ENCODE measurements around the gene RANBP3. TPM values are rescaled to one million over a fixed set of nuclear protein-coding genes. Genes with fewer than 3 reads are reported as not detected.

Gene RANBP3
- total RNA-seq, 2 experiments from 2014 or later, result 104 to 108 TPM

DNA sequence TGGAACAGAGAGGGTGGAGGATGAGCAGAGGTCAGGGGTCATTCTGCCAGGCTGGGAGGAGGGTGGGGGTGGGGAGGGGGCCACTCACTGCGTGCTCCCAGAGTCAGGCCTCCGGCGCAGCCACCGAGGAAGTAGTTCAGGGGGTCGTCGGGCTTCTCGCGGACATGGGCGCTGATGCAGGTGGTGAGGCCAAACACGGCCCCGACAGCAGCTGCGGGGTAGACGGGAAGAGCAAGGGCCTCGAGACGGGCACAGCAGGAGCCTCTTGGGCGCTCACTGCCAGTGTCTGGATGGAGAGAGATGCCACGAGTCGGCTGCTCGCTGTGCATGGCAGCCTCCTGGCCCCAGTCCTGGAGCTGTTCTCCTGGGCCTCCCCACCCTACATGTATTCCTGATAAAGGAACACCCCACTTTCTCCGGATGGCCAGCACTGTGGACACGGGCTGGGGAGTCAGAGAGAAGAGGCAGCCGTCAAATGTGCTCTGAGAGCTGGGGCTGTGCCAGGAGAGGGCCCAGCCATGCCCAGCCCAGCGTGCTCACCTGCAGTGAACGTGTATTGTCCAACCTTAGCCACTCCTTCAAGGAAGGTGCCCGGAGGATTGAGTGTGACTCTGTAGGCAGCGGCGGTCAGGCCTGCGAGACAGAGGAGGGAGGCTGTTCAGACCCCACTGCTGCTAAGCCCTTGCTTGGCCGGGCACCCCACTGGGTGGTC is 81.4 kb downstream of the RANBP3 start:
- H3K27ac Mint-ChIP-seq, result no peak overlapping the region
- POLR2A ChIA-PET, result no interaction called here
- no peak for DNase-seq

DNA sequence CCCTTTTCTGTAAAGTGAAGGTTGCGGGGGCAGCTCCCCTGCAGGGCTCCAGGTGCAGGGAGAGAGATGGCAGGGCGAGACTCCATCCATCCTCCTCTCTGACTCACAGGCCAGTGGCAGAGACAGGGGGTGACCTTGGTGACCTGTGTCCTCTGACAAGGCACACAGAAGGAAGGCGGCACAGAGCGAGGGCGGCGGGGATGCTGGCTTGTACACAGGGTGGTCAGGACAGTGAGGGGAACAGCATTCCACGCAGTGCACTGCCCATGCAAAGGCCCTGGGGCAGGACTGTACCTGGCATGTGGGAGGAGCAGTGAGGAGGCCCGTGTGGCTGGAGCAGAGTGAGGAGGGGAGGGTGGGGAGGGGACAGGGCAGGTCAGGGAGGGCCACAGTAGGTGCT is 82.0 kb downstream of the RANBP3 start:
- Mint-ChIP-seq H3K9me3 (no peaks in the 10 kb centered on the region), H3K4me1 (peaks cover under 1% of the 10 kb centered on the region), H3K36me3 (peaks cover under 1% of the 10 kb centered on the region), H3K27ac (peak overlapping the region; percentile 35), H3K27me3 (peaks cover 3% of the 10 kb centered on the region), H3K4me3 (no peak overlapping the region)
- DNase-seq, result no peak
- POLR2A ChIA-PET, result no interaction called here
- ATAC-seq (ENCODE audit: low read depth), result no peak

More for the DNA sequence above, 81.4 kb downstream of the RANBP3 start:
- ATAC-seq (ENCODE audit: low read depth), result no peak
- H3K4me3 Mint-ChIP-seq, result no peak overlapping the region
- H3K27me3 Mint-ChIP-seq, result peaks cover 2% of the 10 kb centered on the region
- H3K4me1 Mint-ChIP-seq, result peaks cover 6% of the 10 kb centered on the region
- H3K36me3 Mint-ChIP-seq, result peaks cover 2% of the 10 kb centered on the region
- H3K9me3 Mint-ChIP-seq, result no peaks in the 10 kb centered on the region

DNA sequence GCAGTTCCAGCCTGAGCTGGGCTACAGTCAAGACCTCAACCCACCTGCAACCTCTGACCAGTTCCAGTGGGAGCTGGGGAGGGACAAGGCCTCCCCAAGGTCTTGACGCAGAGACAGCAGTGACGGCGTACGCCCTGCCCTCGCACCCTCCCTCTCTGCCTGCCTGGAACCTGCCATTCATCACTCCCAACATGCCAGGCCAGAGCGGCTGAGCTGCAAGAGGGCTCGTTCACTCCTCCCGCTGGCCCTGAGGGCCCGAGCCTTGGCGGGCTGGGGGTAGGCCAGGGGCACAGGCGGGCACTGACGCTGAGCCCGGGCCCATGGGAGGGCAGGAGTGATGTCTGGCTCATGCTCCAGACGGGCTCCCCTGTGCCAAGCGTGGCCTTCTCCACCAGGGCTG is 82.5 kb downstream of the RANBP3 start:
- H3K4me3 Mint-ChIP-seq, result no peak overlapping the region
- H3K27me3 Mint-ChIP-seq, result peaks cover 4% of the 10 kb centered on the region
- ATAC-seq (ENCODE audit: low read depth), result no peak
- POLR2A ChIA-PET, result no interaction called here
- DNase-seq, result no peak
- H3K36me3 Mint-ChIP-seq, result no peaks in the 10 kb centered on the region
- no peaks in the 10 kb centered on the region for H3K9me3 Mint-ChIP-seq
- H3K27ac Mint-ChIP-seq, result no peak overlapping the region
- no peaks in the 10 kb centered on the region for H3K4me1 Mint-ChIP-seq

DNA sequence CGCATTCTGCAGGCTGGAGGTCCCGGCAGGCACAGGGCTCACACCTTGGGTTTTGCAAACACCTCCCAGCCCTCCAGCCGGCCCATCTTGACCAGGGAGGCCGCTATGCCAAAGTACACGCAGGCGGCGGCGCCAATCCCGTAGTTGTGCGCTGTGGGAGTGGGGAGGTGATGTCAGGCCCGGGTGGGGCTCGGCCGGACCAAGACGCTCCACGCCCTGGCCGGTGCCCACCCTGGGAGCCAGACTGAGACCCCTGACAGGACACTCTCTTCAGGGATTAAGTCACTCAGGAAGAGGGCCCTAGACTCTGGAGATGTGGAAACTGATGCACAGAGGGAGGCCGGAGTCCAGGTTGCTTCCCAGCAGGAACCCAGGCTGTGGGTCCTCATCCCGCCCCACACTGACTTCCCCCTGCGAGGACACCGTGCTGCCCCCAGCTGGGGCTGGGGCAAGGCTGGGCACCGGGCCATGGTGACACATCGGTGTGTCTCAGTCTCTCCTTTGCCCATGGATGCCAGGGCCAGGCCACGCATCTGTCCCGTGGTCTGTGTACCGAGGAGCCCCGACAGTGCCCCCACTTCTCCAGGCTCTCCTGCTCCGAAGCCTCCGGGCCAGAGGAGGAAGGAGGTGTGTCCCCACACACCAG is 83.1 kb downstream of the RANBP3 start:
- H3K36me3 Mint-ChIP-seq, result no peaks in the 10 kb centered on the region
- ATAC-seq (ENCODE audit: low read depth) (no peak), DNase-seq (no peak)
- H3K4me1 Mint-ChIP-seq, result no peaks in the 10 kb centered on the region
- no peaks in the 10 kb centered on the region for H3K9me3 Mint-ChIP-seq
- H3K4me3 Mint-ChIP-seq, result no peak overlapping the region
- peaks cover 4% of the 10 kb centered on the region for H3K27me3 Mint-ChIP-seq
- no peak overlapping the region for H3K27ac Mint-ChIP-seq
- POLR2A ChIA-PET, result no interaction called here

DNA sequence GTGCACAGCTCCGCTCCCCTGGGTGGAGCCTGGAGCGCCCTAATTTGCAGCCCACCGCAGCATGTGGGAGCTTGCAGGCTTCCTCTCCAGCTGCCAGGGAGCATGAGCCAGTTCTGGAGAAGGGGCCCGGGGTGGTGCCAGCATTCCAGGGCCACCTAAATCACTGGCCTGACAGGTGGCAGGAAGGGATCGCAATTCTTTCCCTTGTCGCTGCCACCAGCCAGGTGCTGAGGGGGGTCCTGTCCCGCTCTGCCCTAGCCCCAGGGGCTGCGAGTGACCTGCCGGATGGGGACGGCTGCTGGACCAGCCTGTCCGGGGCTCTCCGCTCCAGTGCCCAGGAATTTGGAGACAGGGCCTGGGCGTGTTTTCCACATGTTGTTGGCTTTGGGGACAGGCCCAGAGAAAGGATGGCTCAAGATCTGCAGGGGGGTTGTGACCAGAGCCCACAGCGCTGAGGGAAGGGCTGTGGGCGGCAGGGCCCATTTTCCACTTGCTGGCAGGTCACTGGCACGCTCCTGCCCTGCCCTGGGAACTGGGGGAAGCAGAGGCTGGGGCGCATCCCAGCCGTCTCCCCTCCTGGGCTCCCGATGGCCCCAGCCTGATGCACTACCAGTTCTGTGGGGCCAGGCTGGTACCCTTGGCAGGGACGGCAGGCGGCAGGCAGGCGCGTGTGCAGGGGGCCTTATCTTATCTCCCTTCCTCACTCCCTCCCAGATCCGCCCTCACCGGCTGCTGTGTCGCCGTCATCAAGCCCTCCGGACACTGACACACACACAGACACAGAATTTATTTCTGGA is 83.8 kb downstream of the RANBP3 start:
- POLR2A ChIA-PET, result interaction anchor here (1.1 kb wide), 1 partner anchor 65 kb away, joined by 3 read pairs; no protein-coding TSS in a partner anchor

DNA sequence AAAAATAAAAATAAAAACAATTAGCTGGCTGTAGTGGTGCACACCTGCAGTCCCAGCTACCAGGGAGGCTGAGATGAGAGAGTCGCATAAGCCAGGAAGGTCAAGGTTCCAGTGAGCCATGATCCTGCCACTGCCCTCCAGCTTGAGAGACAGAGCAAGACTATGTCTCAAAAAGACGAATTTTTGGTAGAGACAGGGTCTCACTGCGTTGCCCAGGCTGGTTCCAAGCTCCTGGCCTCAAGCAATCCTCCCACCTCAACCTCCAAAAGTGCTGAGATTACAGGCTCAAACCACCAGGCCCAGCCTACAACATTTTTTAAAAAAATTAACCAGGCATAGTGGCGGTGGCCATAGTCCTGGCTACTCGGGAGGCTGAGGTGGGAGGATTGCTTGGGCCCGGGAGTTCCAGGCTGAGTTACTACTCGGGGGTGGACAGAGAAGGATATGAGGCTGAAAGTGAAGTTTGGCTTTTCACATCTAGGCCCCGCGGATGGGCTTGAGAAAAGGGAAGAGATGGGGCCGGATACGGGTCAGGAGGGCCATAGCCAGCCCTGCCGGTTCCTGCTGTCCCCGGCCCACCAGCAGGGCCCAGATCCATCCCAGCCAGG is 84.5 kb downstream of the RANBP3 start:
- H3K27me3 Mint-ChIP-seq, result peaks cover 8% of the 10 kb centered on the region
- H3K27ac Mint-ChIP-seq, result no peak overlapping the region
- DNase-seq (no peak), ATAC-seq (ENCODE audit: low read depth) (no peak)
- no peaks in the 10 kb centered on the region for H3K4me1 Mint-ChIP-seq
- no peak overlapping the region for H3K4me3 Mint-ChIP-seq
- H3K9me3 Mint-ChIP-seq, result no peaks in the 10 kb centered on the region
- no peaks in the 10 kb centered on the region for H3K36me3 Mint-ChIP-seq
- POLR2A ChIA-PET, result interaction anchor here (1.1 to 3.0 kb wide), 2 partner anchors 10 to 65 kb away, joined by 3 to 15 read pairs; partner anchors contain the start of gene NDUFA11

More for the DNA sequence above, 83.8 kb downstream of the RANBP3 start:
- H3K9me3 Mint-ChIP-seq, result no peaks in the 10 kb centered on the region
- no peak for DNase-seq
- H3K27ac Mint-ChIP-seq, result no peak overlapping the region
- no peak overlapping the region for H3K4me3 Mint-ChIP-seq
- no peaks in the 10 kb centered on the region for H3K36me3 Mint-ChIP-seq
- ATAC-seq (ENCODE audit: low read depth), result no peak
- no peaks in the 10 kb centered on the region for H3K4me1 Mint-ChIP-seq
- peaks cover 5% of the 10 kb centered on the region for H3K27me3 Mint-ChIP-seq

DNA sequence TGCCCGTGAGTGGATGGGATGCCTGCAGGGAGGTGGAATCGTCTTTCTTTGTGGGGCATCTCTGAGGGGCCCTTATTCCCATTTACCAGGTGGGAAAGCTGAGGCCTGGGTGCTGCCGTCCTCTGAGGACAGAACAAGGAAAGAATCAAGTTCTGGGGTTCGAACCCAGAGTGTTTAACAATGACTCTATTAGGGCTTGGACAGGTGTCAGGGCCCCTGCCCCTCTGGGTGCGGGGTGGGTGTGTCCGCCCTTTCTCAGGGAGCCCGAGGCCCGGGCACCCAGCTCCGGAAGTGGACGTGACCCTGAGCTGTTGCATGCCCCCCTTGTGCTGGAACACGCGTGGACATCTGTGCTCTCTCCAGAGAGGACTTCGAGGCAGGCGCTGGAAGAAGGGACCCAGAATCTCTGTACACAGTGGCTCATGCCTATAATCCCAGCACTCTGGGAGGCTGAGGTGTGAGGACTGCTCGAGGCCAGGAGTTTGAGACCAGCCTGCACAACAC is 85.1 kb downstream of the RANBP3 start:
- POLR2A ChIA-PET, result interaction anchor here (1.1 to 3.0 kb wide), 2 partner anchors 11 to 64 kb away, joined by 3 to 15 read pairs; partner anchors contain the start of gene NDUFA11
- DNase-seq, result no peak
- Mint-ChIP-seq H3K4me3 (no peak overlapping the region), H3K4me1 (no peaks in the 10 kb centered on the region), H3K27me3 (peaks cover 11% of the 10 kb centered on the region), H3K27ac (no peak overlapping the region), H3K9me3 (no peaks in the 10 kb centered on the region), H3K36me3 (no peaks in the 10 kb centered on the region)
- no peak for ATAC-seq (ENCODE audit: low read depth)

DNA sequence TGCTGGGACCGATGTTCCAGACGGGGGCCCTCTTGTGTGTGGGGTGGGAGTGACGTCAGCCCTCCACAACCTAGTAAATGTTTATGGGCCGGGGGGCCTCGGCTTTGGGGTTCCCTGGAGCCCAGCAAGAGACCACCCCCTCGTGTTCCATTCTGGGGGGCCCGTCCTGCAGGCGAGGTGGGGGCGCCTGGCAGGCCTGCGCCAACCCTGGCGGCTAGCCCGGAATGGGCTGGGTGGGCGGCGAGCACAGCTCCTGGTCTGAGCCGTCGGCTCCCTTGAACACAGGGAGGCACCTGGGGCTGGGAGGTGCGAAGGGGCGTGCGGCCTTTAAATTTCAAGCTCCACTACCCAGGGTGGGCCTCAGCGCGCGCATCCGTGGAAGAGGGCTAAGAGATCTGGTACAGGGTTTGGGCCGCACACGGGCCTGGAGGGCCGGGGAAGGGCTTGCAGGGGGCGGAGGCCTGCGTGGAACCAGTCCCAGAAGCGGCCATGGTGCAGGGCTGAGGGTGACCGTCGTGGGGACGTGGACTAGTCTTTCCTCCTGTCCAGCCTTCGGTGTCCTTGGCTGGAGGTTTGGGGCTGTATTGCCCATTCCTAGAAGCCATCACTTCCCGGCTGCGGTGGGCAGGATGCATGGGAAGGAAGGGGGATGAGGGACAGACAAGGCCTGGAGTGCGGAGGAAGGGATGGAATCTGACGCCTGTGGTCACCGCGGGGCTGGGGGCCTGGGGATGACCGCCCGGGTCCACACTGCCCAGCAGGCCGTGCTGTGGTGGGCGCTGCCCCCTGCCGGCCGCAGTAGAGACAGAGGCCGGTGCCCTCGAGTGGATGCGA is 85.8 kb downstream of the RANBP3 start:
- DNase-seq (peak; percentile 52), ATAC-seq (ENCODE audit: low read depth) (peak; percentile 57)
- no peaks in the 10 kb centered on the region for H3K4me1 Mint-ChIP-seq
- H3K27me3 Mint-ChIP-seq, result peaks cover 11% of the 10 kb centered on the region
- H3K4me3 Mint-ChIP-seq, result no peak overlapping the region
- H3K9me3 Mint-ChIP-seq, result no peaks in the 10 kb centered on the region
- POLR2A ChIA-PET, result interaction anchor here (0.5 to 3.0 kb wide), 2 partner anchors 8 to 11 kb away, joined by 3 to 15 read pairs; partner anchors contain the start of gene NDUFA11
- no peaks in the 10 kb centered on the region for H3K36me3 Mint-ChIP-seq
- H3K27ac Mint-ChIP-seq, result no peak overlapping the region

DNA sequence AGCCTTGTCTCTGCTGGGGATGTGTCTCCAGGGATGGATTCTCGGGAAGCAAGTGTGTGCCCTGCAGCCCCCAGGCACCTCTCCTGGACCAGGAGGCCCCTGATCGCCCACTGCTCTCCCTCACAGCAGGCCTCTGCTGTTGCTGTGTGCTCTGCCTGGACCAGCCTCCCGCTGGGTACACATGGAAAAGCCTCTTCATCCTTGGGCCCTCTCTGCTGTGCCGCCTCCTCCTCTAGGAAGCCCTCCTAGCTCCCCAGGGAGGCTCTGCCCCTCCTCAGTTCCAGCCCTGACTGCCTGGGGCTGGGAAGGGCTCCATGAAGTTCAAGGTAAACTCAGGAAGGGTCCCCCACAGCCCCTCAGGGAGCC is 86.4 kb downstream of the RANBP3 start:
- H3K27me3 Mint-ChIP-seq, result peaks cover 11% of the 10 kb centered on the region
- no peaks in the 10 kb centered on the region for H3K9me3 Mint-ChIP-seq
- POLR2A ChIA-PET, result interaction anchor here (0.5 to 3.0 kb wide), 2 partner anchors 9 to 12 kb away, joined by 3 to 15 read pairs; partner anchors contain the start of gene NDUFA11
- no peaks in the 10 kb centered on the region for H3K4me1 Mint-ChIP-seq
- no peaks in the 10 kb centered on the region for H3K36me3 Mint-ChIP-seq
- DNase-seq (no peak), ATAC-seq (ENCODE audit: low read depth) (no peak)
- H3K27ac Mint-ChIP-seq, result no peak overlapping the region
- H3K4me3 Mint-ChIP-seq, result no peak overlapping the region

DNA sequence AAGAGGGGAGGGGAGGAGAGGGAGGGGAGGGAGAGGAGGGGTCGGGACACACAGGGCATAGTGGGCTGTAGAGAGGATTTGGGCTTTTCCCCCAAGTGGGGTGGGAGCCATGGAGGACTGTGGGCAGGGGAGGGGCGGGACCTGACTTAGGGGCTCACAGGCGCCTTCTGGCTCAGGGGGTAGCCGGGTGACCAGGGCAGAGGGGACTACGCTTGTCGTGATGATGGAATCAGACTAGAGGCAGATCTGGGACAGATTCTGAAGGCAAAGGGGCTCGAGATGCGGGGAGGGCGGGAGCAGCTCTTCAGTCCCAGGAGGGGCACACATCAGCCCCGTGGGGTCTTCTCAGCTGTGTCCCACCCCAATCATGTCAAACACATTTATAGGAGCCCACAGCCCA is 87.8 kb downstream of the RANBP3 start:
- Mint-ChIP-seq H3K4me1 (no peaks in the 10 kb centered on the region), H3K27me3 (peaks cover 11% of the 10 kb centered on the region), H3K27ac (no peak overlapping the region), H3K9me3 (no peaks in the 10 kb centered on the region), H3K36me3 (no peaks in the 10 kb centered on the region), H3K4me3 (no peak overlapping the region)
- ATAC-seq (ENCODE audit: low read depth) (peak; percentile 15), DNase-seq (no peak)
- POLR2A ChIA-PET, result interaction anchor here (1.5 kb wide), 1 partner anchor 62 kb away, joined by 7 read pairs; no protein-coding TSS in a partner anchor

DNA sequence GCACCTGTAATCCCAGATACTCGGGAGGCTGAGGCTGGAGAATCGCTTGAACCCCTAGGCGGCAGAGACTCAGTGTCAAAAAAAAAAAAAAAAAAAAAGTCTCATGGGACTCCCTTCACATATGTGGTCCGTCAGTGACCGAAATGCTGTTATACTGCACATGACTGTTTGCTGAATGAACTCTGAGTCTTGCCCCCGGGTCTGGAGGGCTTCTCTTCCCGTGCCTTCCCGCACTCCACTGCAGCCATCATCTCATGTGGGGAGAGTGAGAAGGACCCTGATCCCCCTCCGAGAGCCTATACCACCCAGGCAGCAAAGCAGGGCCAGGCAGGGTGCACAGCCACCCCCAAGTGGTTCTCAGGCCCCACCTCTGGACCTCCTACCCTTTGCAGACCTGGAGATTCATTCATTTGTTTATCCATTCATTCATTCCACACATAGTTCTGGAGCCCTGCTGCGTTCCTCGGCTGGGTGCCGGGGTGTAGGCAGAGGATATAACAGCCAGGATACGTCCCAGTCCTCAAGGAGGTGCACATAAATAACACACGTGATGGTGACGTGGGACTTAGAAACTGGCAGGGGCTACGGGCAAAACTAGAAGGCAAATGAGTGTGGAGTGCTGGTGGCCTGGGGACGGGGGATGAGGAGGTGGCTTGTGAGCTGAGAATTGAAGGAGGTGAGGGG is 88.5 kb downstream of the RANBP3 start:
- Mint-ChIP-seq H3K27me3 (peaks cover 11% of the 10 kb centered on the region), H3K27ac (no peak overlapping the region), H3K36me3 (no peaks in the 10 kb centered on the region), H3K4me1 (no peaks in the 10 kb centered on the region), H3K4me3 (no peak overlapping the region), H3K9me3 (no peaks in the 10 kb centered on the region)
- ATAC-seq (ENCODE audit: low read depth), result no peak
- DNase-seq, result no peak
- POLR2A ChIA-PET, result interaction anchor here (1.2 to 1.5 kb wide), 2 partner anchors 60 to 61 kb away, joined by 3 to 7 read pairs; no protein-coding TSS in a partner anchor

All from activated naive CD8-positive, alpha-beta T cell treated with anti-CD3 and anti-CD28 coated beads, Interleukin-2, amount 10 ng/mL, durations not matched to agents 7 days and 5 days (primary cell).